HEK293T (cell line): ENCODE results near the gene HHAT.

ENCODE experiments used
- ARNT ChIP-seq: fragments of 450-650 bp; IDR thresholded peaks from 2 replicates; pipeline ENCODE4 v1.6.1; 2017; ENCODE audit warnings: mild to moderate bottlenecking
- BHLHE40 ChIP-seq: fragments of 450-650 bp; IDR thresholded peaks from 2 replicates; pipeline ENCODE4 v1.6.1; 2016; ENCODE audit warnings: mild to moderate bottlenecking, moderate library complexity, borderline replicate concordance
- CTBP1 ChIP-seq: fragments of 450-650 bp; IDR thresholded peaks from 2 replicates; pipeline ENCODE4 v1.6.1; 2016; ENCODE audit warnings: borderline replicate concordance
- ELF4 ChIP-seq: fragments of 450-650 bp; IDR thresholded peaks from 2 replicates; pipeline ENCODE4 v1.6.1; 2017; ENCODE audit warnings: antibody characterized with exemption
- FOXA1 ChIP-seq: fragments of 450-650 bp; IDR thresholded peaks from 2 replicates; pipeline ENCODE4 v1.6.1; 2016; ENCODE audit warnings: mild to moderate bottlenecking
- HDGF ChIP-seq: fragments of 450-650 bp; IDR thresholded peaks from 2 replicates; pipeline ENCODE4 v1.6.1; 2017; ENCODE audit warnings: antibody characterized with exemption, borderline replicate concordance
- L3MBTL2 ChIP-seq: fragments of 450-650 bp; conservative IDR thresholded peaks from 2 replicates; pipeline ENCODE4 v1.6.1; 2016; ENCODE audit warnings: mild to moderate bottlenecking
- LEF1 ChIP-seq: fragments of 450-650 bp; IDR thresholded peaks from 2 replicates; pipeline ENCODE4 v1.6.1; 2017; ENCODE audit warnings: mild to moderate bottlenecking, borderline replicate concordance
- SP1 ChIP-seq: fragments of 450-650 bp; IDR thresholded peaks from 2 replicates; pipeline ENCODE4 v1.6.1; 2017
- SUZ12 ChIP-seq: fragments of 450-650 bp; IDR thresholded peaks from 2 replicates; pipeline ENCODE4 v1.6.1; 2016; ENCODE audit warnings: mild to moderate bottlenecking
- TARDBP ChIP-seq: fragments of 450-650 bp; IDR thresholded peaks from 2 replicates; pipeline ENCODE4 v1.6.1; 2016
- ZNF384 ChIP-seq: fragments of 450-650 bp; IDR thresholded peaks from 2 replicates; pipeline ENCODE4 v1.6.1; 2016

GRCh38 chr1:210478820-210479219, 150.1 kb downstream of the HHAT start:
- TF ChIP-seq HDGF (no peak), L3MBTL2 (no peak), SP1 (no peak), BHLHE40 (no peak), SUZ12 (no peak), ZNF384 (no peak), ARNT (no peak), FOXA1 (no peak), TARDBP (no peak), LEF1 (no peak), ELF4 (no peak), CTBP1 (no peak)
